Measurements from ENCODE around the gene ARL15.
"Not testable (repeated sequence)": the region's sequence is repeated elsewhere in the genome, so short reads cannot be mapped to it uniquely, and the experiment has no call there.

ARL15 gene

DNA sequence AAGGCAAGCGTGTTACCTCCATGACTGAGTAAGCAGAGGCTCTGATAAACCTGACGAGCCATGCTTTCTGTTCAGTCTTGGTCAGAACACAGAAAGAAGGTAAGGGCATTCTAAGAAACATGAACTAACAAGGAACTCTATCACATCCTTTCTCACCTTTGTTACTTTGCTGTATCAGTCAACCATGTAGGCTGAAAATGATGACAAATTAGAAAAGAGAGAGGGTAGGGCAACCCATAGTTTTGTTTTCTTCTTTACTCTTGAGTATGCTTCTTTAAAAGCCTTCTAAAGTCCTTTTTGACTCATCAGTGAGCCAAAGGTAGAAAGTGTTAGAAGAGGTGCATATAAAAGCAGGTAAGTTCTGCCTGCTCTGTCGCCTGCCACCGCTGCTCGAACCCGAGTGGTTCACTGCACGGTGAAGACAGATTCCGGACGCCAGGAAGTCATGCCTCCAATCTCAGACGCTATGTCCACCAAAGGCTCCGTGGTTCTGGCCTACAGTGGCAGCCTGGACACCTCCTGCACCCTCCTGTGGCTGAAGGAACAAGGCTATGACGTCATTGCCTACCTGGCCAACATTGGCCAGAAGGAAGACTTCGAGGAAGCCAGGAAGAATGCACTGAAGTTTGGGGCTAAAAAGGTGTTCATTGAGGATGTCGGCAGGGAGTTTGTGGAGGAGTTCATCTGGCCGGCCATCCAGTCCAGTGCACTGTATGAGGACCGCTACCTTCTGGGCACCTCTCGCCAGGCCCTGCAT is 451.5 kb downstream of the ARL15 start:
- no peaks in the 10 kb centered on the region for H3K4me1 ChIP-seq
- H3K4me2 ChIP-seq = no peak overlapping the region
- H3K4me3 ChIP-seq = no peak overlapping the region
- H4K20me1 ChIP-seq = no peaks in the 10 kb centered on the region
- H3K27me3 ChIP-seq = no peaks in the 10 kb centered on the region
- no peak for TF ChIP-seq Cebpa-rat (IDR thresholded peaks at IDR 0.05)
- H3K9ac ChIP-seq = no peak overlapping the region
- H3K27ac ChIP-seq = no peak overlapping the region
- H3K36me3 ChIP-seq = no peaks in the 10 kb centered on the region
- H3K9me3 ChIP-seq (replicated peaks in 1 of 11) = peaks cover 9 to 33% (median 12%) of the 10 kb centered on the region in 11 experiments; a peak in 21 of 22 replicates

GRCh38 chr5:53856506-53856905 is 453.9 kb downstream of the ARL15 start:
- Histone ChIP-seq H3K9ac (no peak overlapping the region), H4K20me1 (no peaks in the 10 kb centered on the region), H3K4me1 (no peaks in the 10 kb centered on the region), H3K27me3 (no peaks in the 10 kb centered on the region), H3K4me3 (no peak overlapping the region), H3K27ac (no peak overlapping the region), H3K4me2 (no peak overlapping the region), H3K9me3 (replicated peaks in 1 of 11) (peaks cover 13 to 43% (median 18%) of the 10 kb centered on the region in 11 experiments; a peak in 21 of 22 replicates), H3K36me3 (no peaks in the 10 kb centered on the region)
- TF ChIP-seq Cebpa-rat (IDR thresholded peaks at IDR 0.05) = no peak

- H3K4me2 ChIP-seq, H3K36me3 ChIP-seq, H3K9ac ChIP-seq, H4K20me1 ChIP-seq, H3K27me3 ChIP-seq, H3K4me3 ChIP-seq, H3K27ac ChIP-seq: not testable (repeated sequence)
- Histone ChIP-seq H3K4me1 (peaks cover 0 to 12% (median 6%) of the 10 kb centered on the region in 10 experiments; a peak in 7 of 20 replicates), H3K9me3 (replicated peaks in 1 of 11) (peaks cover 15 to 41% (median 26%) of the 10 kb centered on the region in 11 experiments; a peak in 18 of 22 replicates)
Observed at GRCh38 chr5:53836851-53837430, 473.4 kb downstream of the ARL15 start.

GRCh38 chr5:53834500-53834899 is 475.9 kb downstream of the ARL15 start:
- Histone ChIP-seq H3K9ac (no peak overlapping the region), H3K27me3 (no peaks in the 10 kb centered on the region), H4K20me1 (no peaks in the 10 kb centered on the region), H3K4me1 (peaks cover 0 to 12% (median 6%) of the 10 kb centered on the region in 10 experiments; a peak in 7 of 20 replicates), H3K4me3 (no peak overlapping the region), H3K4me2 (peak overlapping the region in 6 of 11 experiments; percentile 1 to 51 (median 49); a peak in 10 of 22 replicates), H3K9me3 (replicated peaks in 1 of 11) (peaks cover 20 to 46% (median 33%) of the 10 kb centered on the region in 11 experiments), H3K27ac (peak overlapping the region in 1 of 11 experiments; percentile 22; a peak in 2 of 22 replicates), H3K36me3 (no peaks in the 10 kb centered on the region)
- no peak for TF ChIP-seq Cebpa-rat (IDR thresholded peaks at IDR 0.05)
